ENCODE measurements around the gene ITK. TPM values are rescaled to one million over a fixed set of nuclear protein-coding genes. Genes with fewer than 3 reads are reported as not detected.

Gene ITK
- total RNA-seq, 1 donor from 2014 or later: not detected

GRCh38 chr5:157271740-157272271 is 91.2 kb downstream of the ITK start:
- Histone ChIP-seq H3K4me3 (no peak overlapping the region), H3K79me2 (ENCODE audit: low read depth) (peaks cover 98% of the 10 kb centered on the region), H3K36me3 (no peaks in the 10 kb centered on the region), H3K27me3 (no peaks in the 10 kb centered on the region), H3K4me2 (no peak overlapping the region), H3K9ac (no peak overlapping the region), H3F3A (ENCODE audit: low read depth) (no peaks in the 10 kb centered on the region), H3K27ac (no peak overlapping the region), H3K9me3 (ENCODE audit: low read depth) (no peaks in the 10 kb centered on the region), H2AFZ (replicated peaks) (no peak overlapping the region), H4K20me1 (ENCODE audit: low read depth) (peaks cover 49% of the 10 kb centered on the region), H3K4me1 (peaks cover 26% of the 10 kb centered on the region)
- Mint-ChIP-seq H3K27ac (no peak overlapping the region), H3K9me3 (no peaks in the 10 kb centered on the region), H3K4me1 (peaks cover 17% of the 10 kb centered on the region), H3K4me3 (no peak overlapping the region), H3K36me3 (no peaks in the 10 kb centered on the region), H3K27me3 (ENCODE audit: insufficient read depth, low read depth) (no peaks in the 10 kb centered on the region)
- no peak for DNase-seq (ENCODE audit: low spot score)
- TF ChIP-seq EZH2 (IDR thresholded peaks at IDR 0.05) (no peak), EZH2phosphoT487 (IDR thresholded peaks at IDR 0.05) (no peak), CTCF (IDR thresholded peaks at IDR 0.05) (no peak)

- Histone ChIP-seq H3K9ac (no peak overlapping the region), H3K4me1 (peaks cover 13% of the 10 kb centered on the region), H2AFZ (replicated peaks) (no peak overlapping the region), H3K9me3 (ENCODE audit: low read depth) (no peaks in the 10 kb centered on the region), H3F3A (ENCODE audit: low read depth) (no peaks in the 10 kb centered on the region), H4K20me1 (ENCODE audit: low read depth) (peaks cover 43% of the 10 kb centered on the region), H3K4me2 (no peak overlapping the region), H3K27me3 (no peaks in the 10 kb centered on the region), H3K36me3 (no peaks in the 10 kb centered on the region), H3K4me3 (no peak overlapping the region), H3K27ac (no peak overlapping the region), H3K79me2 (ENCODE audit: low read depth) (peaks cover 90% of the 10 kb centered on the region)
- H3K27me3 Mint-ChIP-seq (ENCODE audit: insufficient read depth, low read depth): no peaks in the 10 kb centered on the region
- no peak for DNase-seq (ENCODE audit: low spot score)
- TF ChIP-seq EZH2 (IDR thresholded peaks at IDR 0.05) (no peak), EZH2phosphoT487 (IDR thresholded peaks at IDR 0.05) (no peak), CTCF (IDR thresholded peaks at IDR 0.05) (no peak)
- H3K27ac Mint-ChIP-seq: no peak overlapping the region
- no peak overlapping the region for H3K4me3 Mint-ChIP-seq
- H3K4me1 Mint-ChIP-seq: peaks cover 6% of the 10 kb centered on the region
- H3K36me3 Mint-ChIP-seq: no peaks in the 10 kb centered on the region
- H3K9me3 Mint-ChIP-seq: no peaks in the 10 kb centered on the region
Measured at GRCh38 chr5:157273131-157273556, 92.5 kb downstream of the ITK start.

- no peaks in the 10 kb centered on the region for H3K27me3 Mint-ChIP-seq (ENCODE audit: insufficient read depth, low read depth)
- Histone ChIP-seq H4K20me1 (ENCODE audit: low read depth) (peaks cover 27% of the 10 kb centered on the region), H3K9me3 (ENCODE audit: low read depth) (no peaks in the 10 kb centered on the region), H3K27me3 (no peaks in the 10 kb centered on the region), H3K9ac (no peak overlapping the region), H3K4me1 (no peaks in the 10 kb centered on the region), H3K4me2 (no peak overlapping the region), H3K4me3 (no peak overlapping the region), H2AFZ (replicated peaks) (no peak overlapping the region), H3K27ac (no peak overlapping the region), H3K79me2 (ENCODE audit: low read depth) (peaks cover 83% of the 10 kb centered on the region), H3F3A (ENCODE audit: low read depth) (no peaks in the 10 kb centered on the region), H3K36me3 (no peaks in the 10 kb centered on the region)
- H3K36me3 Mint-ChIP-seq: peaks cover 2% of the 10 kb centered on the region
- no peak for DNase-seq (ENCODE audit: low spot score)
- H3K4me3 Mint-ChIP-seq: no peak overlapping the region
- no peak overlapping the region for H3K27ac Mint-ChIP-seq
- no peak for TF ChIP-seq EZH2 (IDR thresholded peaks at IDR 0.05)
- no peak for TF ChIP-seq EZH2phosphoT487 (IDR thresholded peaks at IDR 0.05)
- no peaks in the 10 kb centered on the region for H3K9me3 Mint-ChIP-seq
- H3K4me1 Mint-ChIP-seq: no peaks in the 10 kb centered on the region
Measured at GRCh38 chr5:157275403-157275802, 94.8 kb downstream of the ITK start.

GRCh38 chr5:157278319-157279037 is 97.8 kb downstream of the ITK start:
- peaks cover 3% of the 10 kb centered on the region for H3K4me1 Mint-ChIP-seq
- no peaks in the 10 kb centered on the region for H3K27me3 Mint-ChIP-seq (ENCODE audit: insufficient read depth, low read depth)
- H3K4me3 Mint-ChIP-seq: no peak overlapping the region
- H3K79me2 ChIP-seq (ENCODE audit: low read depth): peaks cover 80% of the 10 kb centered on the region
- no peak overlapping the region for H3K9ac ChIP-seq
- no peak overlapping the region for H3K4me3 ChIP-seq
- H3K36me3 Mint-ChIP-seq: peaks cover 2% of the 10 kb centered on the region
- H3K27ac Mint-ChIP-seq: no peak overlapping the region
- no peak overlapping the region for H2AFZ ChIP-seq (replicated peaks)
- no peak overlapping the region for H3K27ac ChIP-seq
- DNase-seq (ENCODE audit: low spot score): no peak
- no peaks in the 10 kb centered on the region for H3K9me3 ChIP-seq (ENCODE audit: low read depth)
- TF ChIP-seq CTCF (IDR thresholded peaks at IDR 0.05): no peak
- TF ChIP-seq EZH2phosphoT487 (IDR thresholded peaks at IDR 0.05): no peak
- no peak for TF ChIP-seq EZH2 (IDR thresholded peaks at IDR 0.05)
- no peaks in the 10 kb centered on the region for H3K36me3 ChIP-seq
- no peaks in the 10 kb centered on the region for H3K4me1 ChIP-seq
- peaks cover 22% of the 10 kb centered on the region for H4K20me1 ChIP-seq (ENCODE audit: low read depth)
- H3K9me3 Mint-ChIP-seq: no peaks in the 10 kb centered on the region
- H3F3A ChIP-seq (ENCODE audit: low read depth): no peaks in the 10 kb centered on the region
- H3K27me3 ChIP-seq: no peaks in the 10 kb centered on the region
- H3K4me2 ChIP-seq: no peak overlapping the region
